Activated T-helper 2 cell treated with anti-CD3 and anti-CD28 coated beads, Interferon-gamma antibody, Interleukin-2, Interleukin-4, amounts not matched to agents 10 μg/mL and 5 μg/mL and 100 μg/mL, durations not matched to agents 14 hours and 24 hours and 36 hours (primary cell): Measurements from ENCODE around the gene LCN2. TPM values are rescaled to one million over a fixed set of nuclear protein-coding genes. Genes with fewer than 3 reads are reported as not detected.

Source experiments
- DNase-seq: peaks from one replicate; pipeline ENCODE4 v3.0.0; 2021; ENCODE audit warnings: low spot score
- H3K27ac Mint-ChIP-seq: one replicate; pipeline ENCODE4 v1.8.0; 2021; ENCODE audit warnings: mixed read lengths
- H3K27me3 Mint-ChIP-seq: one replicate; pipeline ENCODE4 v1.8.0; 2021; ENCODE audit warnings: low read depth, mixed read lengths
- H3K36me3 Mint-ChIP-seq: one replicate; pipeline ENCODE4 v1.8.0; 2021; ENCODE audit warnings: low read depth, mixed read lengths
- H3K4me1 Mint-ChIP-seq: one replicate; pipeline ENCODE4 v1.8.0; 2021; ENCODE audit warnings: low read depth, mixed read lengths
- H3K4me3 Mint-ChIP-seq: one replicate; pipeline ENCODE4 v1.8.0; 2021; ENCODE audit warnings: low read depth, mild to moderate bottlenecking, moderate library complexity, mixed read lengths
- H3K9me3 Mint-ChIP-seq: one replicate; pipeline ENCODE4 v1.8.0; 2021; ENCODE audit warnings: mixed read lengths
- intact Hi-C: fragments of 100-400 bp; cut with micrococcal nuclease; formaldehyde crosslinking; loops from one replicate; pipeline ENCODE4 v1.15.1; 2023
- total RNA-seq: library from RNA; stranded (reverse); gene quantifications from 2 replicates; pipeline ENCODE4 v1.2.3, GENCODE V29; 2022

Gene LCN2
- total RNA-seq, 1 donor from 2014 or later = not detected

DNA sequence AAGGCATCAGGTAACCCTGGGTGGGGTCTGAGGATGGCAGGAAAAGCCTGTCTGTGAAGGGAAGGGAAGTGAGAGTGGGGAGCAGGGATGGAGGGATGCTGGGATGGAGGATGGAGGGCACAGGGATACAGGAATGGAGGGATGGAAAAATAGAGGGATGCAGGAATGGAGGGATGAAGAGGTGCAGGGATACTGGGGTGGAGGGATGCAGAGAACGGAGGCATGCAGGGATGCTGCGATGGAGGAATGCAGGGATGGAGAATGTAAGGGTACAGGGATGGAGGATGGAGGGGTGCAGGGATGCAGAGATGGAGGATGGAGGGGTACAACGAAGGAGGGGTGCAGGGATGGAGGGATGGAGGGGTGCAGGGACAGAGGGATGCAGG, 30.8 kb upstream of the LCN2 start:
- intact Hi-C loops = no loop called here

DNA sequence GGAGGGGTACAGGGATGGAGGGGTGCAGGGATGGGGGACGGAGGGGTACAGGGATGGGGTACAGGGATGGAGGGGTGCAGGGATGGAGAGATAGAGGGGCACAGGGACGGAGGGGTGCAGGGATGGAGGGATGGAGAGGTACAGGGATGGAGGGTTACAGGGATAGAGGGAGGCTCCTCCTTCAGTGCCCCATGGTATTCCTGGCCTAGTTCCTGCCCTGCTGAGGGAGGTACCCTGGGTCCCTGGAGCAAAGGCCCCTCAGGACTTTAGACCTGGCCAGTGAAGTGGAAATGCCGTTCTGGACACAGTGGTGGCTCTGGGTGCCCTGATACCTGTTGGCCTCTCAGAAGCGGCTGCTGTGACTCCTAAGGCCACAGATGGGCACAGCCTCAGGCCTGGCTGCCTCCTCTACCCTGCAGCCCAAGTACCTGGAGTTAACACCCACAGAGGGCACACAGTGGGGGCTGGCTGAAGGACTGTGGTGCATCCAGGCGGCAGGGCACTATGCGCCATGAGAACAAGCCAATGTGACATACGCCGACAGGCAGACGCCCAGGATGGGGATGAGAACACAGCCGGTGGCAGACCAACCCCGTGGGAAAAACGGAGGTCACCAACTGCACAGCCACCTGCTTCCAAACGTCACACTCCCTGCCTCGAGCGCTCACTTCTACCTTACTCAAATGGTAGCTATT, 30.1 kb upstream of the LCN2 start:
- Mint-ChIP-seq H3K27me3 (no peaks in the 10 kb centered on the region), H3K36me3 (peaks cover 17% of the 10 kb centered on the region), H3K9me3 (no peaks in the 10 kb centered on the region), H3K27ac (no peak overlapping the region), H3K4me3 (no peak overlapping the region), H3K4me1 (peaks cover 2% of the 10 kb centered on the region)
- no peak for DNase-seq
- intact Hi-C loops = no loop called here

More for the DNA sequence above, 30.8 kb upstream of the LCN2 start:
- peaks cover 2% of the 10 kb centered on the region for H3K4me1 Mint-ChIP-seq
- H3K27me3 Mint-ChIP-seq = no peaks in the 10 kb centered on the region
- no peaks in the 10 kb centered on the region for H3K9me3 Mint-ChIP-seq
- no peak overlapping the region for H3K27ac Mint-ChIP-seq
- H3K4me3 Mint-ChIP-seq = no peak overlapping the region
- no peak for DNase-seq
- peaks cover 17% of the 10 kb centered on the region for H3K36me3 Mint-ChIP-seq

DNA sequence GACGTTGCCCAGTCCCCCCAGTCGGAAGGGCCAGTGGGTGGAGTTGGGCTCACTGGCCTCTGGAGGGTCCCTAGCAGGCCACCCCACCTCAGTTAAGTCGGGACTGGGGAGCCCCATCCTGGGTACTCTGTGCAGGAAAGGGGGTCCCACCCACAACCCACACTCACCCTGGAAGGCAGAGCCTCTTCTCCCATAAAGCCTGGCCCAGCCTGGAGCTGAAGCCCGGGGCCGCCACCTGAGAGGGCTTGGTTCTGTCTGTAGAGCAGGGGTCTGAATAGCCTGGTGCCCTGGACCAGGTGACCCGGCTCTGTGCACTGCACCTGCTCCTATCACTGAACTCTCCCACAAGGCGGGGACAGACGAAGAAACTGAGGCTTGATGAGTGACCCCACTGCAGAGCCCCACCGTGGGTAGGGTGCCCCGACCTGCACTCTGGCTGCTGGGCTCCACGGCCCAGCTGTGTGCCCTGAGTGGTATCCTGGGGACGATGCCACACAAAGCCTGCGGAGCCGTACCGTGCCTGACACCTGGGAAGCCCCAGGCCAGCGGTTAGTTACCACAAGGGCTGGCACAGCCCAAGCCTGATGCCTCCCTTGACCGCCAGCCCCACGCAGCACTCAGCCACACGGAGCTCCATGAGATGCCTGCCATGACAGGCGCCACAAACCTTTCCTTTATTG, 29.1 kb upstream of the LCN2 start:
- no peaks in the 10 kb centered on the region for H3K9me3 Mint-ChIP-seq
- H3K27me3 Mint-ChIP-seq = no peaks in the 10 kb centered on the region
- peaks cover 19% of the 10 kb centered on the region for H3K36me3 Mint-ChIP-seq
- no peak overlapping the region for H3K4me3 Mint-ChIP-seq
- DNase-seq = no peak
- intact Hi-C loops = loop anchor here (10.0 kb wide), 1 partner anchor 345 kb away; the partner anchor contains the start of gene SH2D3C
- peaks cover 8% of the 10 kb centered on the region for H3K4me1 Mint-ChIP-seq
- no peak overlapping the region for H3K27ac Mint-ChIP-seq

DNA sequence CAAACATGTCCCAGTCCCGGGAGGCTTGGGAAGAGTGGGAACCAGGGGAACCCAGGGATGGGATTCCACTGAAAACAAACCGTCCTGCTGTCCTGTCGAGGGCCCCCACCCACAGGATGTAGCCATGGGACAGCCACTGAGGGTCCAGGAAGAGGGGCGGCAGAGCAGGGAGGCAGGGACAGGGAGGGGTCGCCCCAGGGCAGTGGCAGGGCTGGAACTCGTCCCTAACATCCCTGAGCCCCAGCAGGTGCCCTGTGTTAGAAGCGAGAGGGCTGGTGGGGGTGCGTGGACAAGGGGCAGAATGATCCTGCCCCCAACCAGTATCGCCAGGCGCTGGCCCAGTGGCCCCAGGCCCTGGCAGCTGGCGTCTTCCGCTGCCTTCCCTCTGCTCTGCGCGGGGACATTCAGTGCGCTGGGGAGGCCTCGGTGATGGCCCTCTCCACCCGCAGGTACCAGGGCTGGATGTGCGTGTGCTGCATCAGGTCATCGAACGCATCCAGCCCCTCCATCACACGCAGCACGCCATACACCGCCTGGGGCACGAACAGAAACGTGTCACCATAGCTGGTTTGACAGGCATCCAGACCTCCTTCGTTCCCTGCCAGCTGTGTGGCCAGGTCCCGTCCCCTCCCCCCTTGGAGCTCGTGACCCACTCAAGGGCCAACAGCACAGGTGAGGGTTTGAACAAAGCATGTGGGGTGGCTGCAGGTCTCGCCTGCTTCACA, 28.4 kb upstream of the LCN2 start:
- Mint-ChIP-seq H3K36me3 (peaks cover 22% of the 10 kb centered on the region), H3K9me3 (no peaks in the 10 kb centered on the region), H3K27ac (no peak overlapping the region), H3K4me3 (no peak overlapping the region), H3K27me3 (no peaks in the 10 kb centered on the region), H3K4me1 (peaks cover 14% of the 10 kb centered on the region)
- DNase-seq = no peak
- intact Hi-C loops = loop anchor here (10.0 kb wide), 1 partner anchor 346 kb away; the partner anchor contains the start of gene SH2D3C

DNA sequence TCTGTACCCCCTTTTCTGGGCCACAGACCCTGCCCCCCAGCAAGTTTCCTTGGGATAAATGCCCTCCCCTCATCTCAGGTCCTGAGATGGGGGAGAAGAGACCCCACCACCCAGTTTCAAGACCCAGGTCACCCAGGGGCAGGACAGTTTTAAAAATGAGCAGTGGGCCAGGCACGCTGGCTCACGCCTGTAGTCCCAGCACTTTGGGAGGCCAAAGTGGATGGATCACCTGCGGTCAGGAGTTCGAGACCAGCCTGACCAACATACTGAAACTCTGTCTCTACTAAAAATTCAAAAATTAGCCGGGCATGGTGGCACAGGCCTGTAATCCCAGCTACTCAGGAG, 27.8 kb upstream of the LCN2 start:
- no peak overlapping the region for H3K27ac Mint-ChIP-seq
- intact Hi-C loops = loop anchor here (10.0 kb wide), 1 partner anchor 347 kb away; the partner anchor contains the start of gene SH2D3C
- H3K9me3 Mint-ChIP-seq = no peaks in the 10 kb centered on the region
- peaks cover 27% of the 10 kb centered on the region for H3K36me3 Mint-ChIP-seq
- peaks cover 19% of the 10 kb centered on the region for H3K4me1 Mint-ChIP-seq
- H3K4me3 Mint-ChIP-seq = no peak overlapping the region
- no peak for DNase-seq
- H3K27me3 Mint-ChIP-seq = no peaks in the 10 kb centered on the region

DNA sequence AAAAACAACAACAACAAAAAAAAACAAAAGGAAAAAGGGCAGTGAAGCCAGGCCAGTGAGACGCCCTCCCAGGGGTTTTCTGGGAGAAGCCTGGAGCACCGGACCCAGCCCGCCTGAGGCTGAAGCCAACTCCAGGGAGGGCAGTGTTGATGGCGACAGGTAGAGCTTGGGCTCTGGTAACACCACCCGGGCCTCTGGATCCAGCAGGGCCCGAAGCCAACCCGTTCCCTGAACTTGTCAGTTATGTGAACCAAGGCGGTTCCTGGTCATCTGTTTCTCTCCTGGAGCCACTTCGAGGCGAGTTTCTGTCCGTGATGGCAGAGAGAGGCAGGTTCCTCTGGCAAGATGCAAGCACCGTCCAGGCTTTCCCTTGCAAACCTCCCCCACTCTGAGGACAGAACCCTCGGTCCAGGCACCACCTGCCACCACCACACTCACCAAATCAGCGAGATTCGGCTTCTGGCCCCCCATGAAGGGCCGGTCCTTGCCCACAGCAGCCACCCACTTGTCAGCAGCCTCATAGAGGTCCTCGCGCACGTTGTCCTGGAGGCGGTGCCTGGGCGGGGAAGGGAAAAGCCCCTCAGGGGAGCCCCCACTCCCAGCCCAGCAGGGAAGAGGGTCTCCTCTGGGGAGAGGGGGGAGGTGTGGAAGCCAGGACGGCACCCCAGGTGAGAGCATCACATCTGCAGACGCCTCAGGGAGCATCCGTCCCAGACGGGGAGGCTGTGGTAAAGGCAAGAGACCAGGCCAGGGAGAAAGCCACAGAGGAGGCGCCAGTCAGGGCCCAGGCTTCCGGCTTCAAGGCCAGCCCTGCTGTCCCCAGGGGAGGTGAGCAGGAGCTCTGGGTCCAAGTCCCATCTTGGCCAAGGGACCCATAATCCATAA, 27.1 kb upstream of the LCN2 start:
- Mint-ChIP-seq H3K36me3 (peaks cover 27% of the 10 kb centered on the region), H3K4me1 (peaks cover 19% of the 10 kb centered on the region), H3K9me3 (no peaks in the 10 kb centered on the region), H3K4me3 (no peak overlapping the region), H3K27ac (no peak overlapping the region), H3K27me3 (no peaks in the 10 kb centered on the region)
- intact Hi-C loops = loop anchor here (10.0 kb wide), 1 partner anchor 347 kb away; the partner anchor contains the start of gene SH2D3C
- no peak for DNase-seq

DNA sequence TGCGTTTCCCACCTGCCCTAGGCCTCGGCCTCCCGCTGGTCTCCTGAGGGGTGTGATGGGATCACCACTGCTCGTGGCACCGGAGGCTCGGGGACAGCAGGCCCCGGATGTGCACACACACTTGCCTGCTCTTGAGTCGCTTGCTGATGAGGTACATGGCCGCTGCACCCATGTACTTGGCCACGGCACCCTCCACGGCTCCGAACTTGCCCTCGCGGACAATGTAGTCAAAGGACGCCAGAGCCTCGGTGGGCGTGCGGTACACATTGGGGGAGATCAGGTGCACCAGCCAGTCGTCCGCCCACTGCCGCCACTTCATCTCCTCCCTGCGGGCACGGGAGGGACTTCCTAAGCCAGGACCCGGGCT, 26.5 kb upstream of the LCN2 start:
- DNase-seq = no peak
- no peak overlapping the region for H3K27ac Mint-ChIP-seq
- H3K4me1 Mint-ChIP-seq = peaks cover 17% of the 10 kb centered on the region
- no peaks in the 10 kb centered on the region for H3K9me3 Mint-ChIP-seq
- no peaks in the 10 kb centered on the region for H3K27me3 Mint-ChIP-seq
- H3K4me3 Mint-ChIP-seq = no peak overlapping the region
- H3K36me3 Mint-ChIP-seq = peaks cover 27% of the 10 kb centered on the region
- intact Hi-C loops = loop anchor here (10.0 kb wide), 1 partner anchor 348 kb away; the partner anchor contains the start of gene SH2D3C

DNA sequence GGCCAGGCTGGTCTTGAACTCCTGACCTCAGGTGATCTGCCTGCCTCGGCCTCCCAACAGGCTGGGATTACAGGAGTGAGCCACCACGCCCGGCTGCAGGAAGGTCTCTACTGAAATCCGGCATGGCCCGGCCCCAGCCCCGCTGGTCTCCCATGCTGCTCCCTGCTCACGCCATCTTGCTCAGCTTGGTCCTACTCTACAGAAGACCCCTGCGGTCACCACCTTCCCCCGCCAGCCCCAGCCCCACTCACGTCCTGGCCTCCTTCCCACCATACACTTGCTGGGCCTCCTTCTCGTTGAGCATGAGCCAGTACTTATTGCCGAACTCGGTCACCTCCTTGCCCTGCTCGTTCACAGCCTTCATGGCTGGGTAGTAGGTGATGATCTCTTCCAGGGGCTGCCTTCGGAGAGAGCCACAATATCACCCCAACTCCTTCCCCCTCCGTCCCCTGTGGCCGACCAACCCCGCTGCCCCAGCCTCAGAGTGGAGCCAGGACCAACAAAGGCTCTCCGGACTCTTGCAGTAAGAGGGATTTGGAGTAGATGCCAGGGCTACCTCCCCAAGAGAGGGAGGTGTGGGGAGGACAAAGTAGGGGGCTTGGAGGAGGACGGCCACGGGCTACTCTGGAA, 25.7 kb upstream of the LCN2 start:
- intact Hi-C loops = loop anchor here (10.0 kb wide), 1 partner anchor 349 kb away; the partner anchor contains the start of gene SH2D3C
- Mint-ChIP-seq H3K9me3 (no peaks in the 10 kb centered on the region), H3K4me3 (no peak overlapping the region), H3K27ac (no peak overlapping the region), H3K4me1 (peaks cover 17% of the 10 kb centered on the region), H3K36me3 (peaks cover 27% of the 10 kb centered on the region), H3K27me3 (no peaks in the 10 kb centered on the region)
- no peak for DNase-seq

DNA sequence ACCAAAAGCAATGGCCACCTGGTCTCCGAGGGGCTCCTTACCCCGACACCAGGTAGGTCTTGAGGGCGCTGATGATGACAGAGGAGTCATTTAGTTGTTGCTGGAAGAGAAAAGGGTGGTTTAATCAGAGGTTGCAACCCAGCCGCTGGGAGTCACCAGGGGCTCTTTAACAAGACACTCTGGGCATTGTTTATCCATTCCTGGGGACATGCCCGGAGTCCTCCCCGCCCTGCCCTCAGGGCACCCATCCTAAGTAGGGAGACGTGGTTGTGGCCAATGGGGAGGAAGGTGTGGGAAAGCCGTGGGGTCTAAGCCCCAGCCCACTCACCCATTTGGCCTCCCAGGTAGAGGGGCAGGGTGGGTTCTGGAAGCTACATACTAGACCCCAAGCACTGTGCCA, 24.8 kb upstream of the LCN2 start:
- DNase-seq = no peak
- peak overlapping the region; percentile 30 for H3K4me3 Mint-ChIP-seq
- intact Hi-C loops = loop anchor here (10.0 kb wide), 1 partner anchor 350 kb away; the partner anchor contains the start of gene SH2D3C

DNA sequence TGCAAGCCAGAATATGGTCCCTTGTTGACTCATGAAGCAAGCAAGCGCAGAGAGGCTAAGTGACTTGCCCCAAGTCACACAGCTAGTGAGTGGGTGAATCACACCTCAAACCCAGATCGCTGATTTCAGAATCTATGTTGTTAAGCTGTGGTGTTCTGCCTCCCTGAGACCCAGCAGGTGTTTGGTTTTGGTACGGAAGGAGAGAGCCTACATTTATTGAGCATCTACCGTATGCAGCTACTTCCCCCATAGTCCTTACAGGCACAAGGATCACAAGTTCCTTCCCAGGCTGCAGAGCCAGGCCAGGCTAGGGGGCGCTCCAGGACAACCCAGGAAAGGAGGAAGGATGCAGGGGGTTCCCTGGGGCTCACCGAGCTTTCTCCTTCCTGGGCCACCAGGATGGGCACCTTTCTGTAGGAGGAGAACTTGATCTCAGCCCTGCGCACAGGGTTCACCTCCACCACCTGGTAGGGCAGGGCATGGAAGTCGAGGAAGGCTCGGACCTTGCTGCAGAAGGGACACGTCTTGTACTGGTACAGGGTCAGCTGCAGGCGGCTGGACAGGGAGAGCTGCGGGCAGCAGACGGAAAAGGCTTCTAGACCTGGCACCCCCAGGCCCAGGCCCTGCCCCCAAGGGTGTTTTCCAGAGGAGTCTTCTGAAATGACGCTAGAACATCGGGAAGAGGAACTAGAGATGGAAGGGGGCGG, 24.2 kb upstream of the LCN2 start:
- Mint-ChIP-seq H3K4me1 (peaks cover 24% of the 10 kb centered on the region), H3K4me3 (peak overlapping the region; percentile 30), H3K27me3 (no peaks in the 10 kb centered on the region), H3K36me3 (peaks cover 27% of the 10 kb centered on the region), H3K9me3 (no peaks in the 10 kb centered on the region), H3K27ac (no peak overlapping the region)
- intact Hi-C loops = loop anchor here (5.0 to 10.0 kb wide), 2 partner anchors 152 to 350 kb away; partner anchors contain the start of genes GOLGA2, SH2D3C and SWI5
- DNase-seq = no peak

More for the DNA sequence above, 24.8 kb upstream of the LCN2 start:
- Mint-ChIP-seq H3K36me3 (peaks cover 27% of the 10 kb centered on the region), H3K9me3 (no peaks in the 10 kb centered on the region), H3K4me1 (peaks cover 22% of the 10 kb centered on the region), H3K27me3 (no peaks in the 10 kb centered on the region), H3K27ac (no peak overlapping the region)

DNA sequence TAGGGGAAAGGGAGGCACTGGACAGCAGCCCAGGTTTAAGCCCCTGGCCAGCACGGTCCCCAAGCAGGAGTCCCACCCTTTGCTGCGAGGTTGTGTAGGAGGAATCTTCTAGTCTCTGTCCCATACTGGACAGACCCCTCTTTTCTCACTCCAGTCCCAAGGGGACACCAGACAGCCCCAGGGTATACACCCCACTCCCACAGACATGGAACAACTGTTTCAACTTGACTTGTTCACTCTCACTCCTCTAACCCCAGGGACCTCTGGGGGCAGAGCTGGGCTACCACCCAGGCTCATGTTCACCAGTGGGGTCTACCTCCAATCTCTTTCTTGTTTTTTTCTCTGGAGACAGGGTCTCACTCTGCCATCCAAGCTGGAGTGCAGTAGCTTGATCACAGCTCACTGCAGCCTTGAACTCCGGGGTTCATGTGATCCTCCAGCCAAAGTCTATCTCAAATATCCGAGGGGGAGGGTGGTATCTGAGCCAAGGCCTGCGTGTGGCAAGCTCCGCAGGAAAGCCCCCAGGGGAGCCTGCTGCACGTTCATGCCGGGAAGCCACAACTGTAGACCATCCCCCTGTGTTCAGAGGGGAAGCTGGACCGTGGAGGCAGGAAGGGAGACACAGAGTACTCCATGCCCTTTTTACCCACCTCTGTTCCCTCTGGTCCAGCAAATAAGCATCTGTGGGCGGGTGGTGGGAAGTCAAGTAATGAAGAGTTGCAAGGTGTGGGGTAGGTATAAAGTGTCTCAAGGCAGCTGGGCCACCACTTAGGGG, 23.5 kb upstream of the LCN2 start:
- Mint-ChIP-seq H3K9me3 (no peaks in the 10 kb centered on the region), H3K4me3 (peak overlapping the region; percentile 78), H3K4me1 (peaks cover 24% of the 10 kb centered on the region), H3K27me3 (no peaks in the 10 kb centered on the region), H3K27ac (peak overlapping the region; percentile 40), H3K36me3 (peaks cover 27% of the 10 kb centered on the region)
- DNase-seq = no peak
- intact Hi-C loops = loop anchor here (5.0 to 10.0 kb wide), 2 partner anchors 152 to 351 kb away; partner anchors contain the start of genes GOLGA2, SH2D3C and SWI5
